ENCODE results near the gene PCARE.

DNA sequence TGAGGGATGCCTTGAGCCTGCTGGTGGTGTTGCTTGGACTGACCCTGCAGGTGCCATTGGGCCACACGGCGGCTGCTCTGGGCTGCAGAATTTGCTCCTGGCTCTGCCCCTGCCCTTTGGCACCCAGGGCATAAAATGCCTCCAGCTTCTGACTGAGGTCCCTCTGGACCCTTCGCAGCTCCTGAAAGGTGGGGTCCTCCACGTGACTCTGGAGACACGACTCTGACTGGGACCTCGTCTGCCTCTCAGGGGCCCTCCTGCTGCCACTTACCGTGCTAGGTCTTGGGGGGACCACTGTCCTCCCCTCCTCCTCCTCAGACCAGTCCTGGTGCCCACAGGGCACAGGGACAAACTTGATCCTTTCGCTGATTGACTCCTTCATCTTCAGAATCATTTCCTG lies 2.1 kb downstream of the PCARE start:
- TF ChIP-seq, protein P1, sequence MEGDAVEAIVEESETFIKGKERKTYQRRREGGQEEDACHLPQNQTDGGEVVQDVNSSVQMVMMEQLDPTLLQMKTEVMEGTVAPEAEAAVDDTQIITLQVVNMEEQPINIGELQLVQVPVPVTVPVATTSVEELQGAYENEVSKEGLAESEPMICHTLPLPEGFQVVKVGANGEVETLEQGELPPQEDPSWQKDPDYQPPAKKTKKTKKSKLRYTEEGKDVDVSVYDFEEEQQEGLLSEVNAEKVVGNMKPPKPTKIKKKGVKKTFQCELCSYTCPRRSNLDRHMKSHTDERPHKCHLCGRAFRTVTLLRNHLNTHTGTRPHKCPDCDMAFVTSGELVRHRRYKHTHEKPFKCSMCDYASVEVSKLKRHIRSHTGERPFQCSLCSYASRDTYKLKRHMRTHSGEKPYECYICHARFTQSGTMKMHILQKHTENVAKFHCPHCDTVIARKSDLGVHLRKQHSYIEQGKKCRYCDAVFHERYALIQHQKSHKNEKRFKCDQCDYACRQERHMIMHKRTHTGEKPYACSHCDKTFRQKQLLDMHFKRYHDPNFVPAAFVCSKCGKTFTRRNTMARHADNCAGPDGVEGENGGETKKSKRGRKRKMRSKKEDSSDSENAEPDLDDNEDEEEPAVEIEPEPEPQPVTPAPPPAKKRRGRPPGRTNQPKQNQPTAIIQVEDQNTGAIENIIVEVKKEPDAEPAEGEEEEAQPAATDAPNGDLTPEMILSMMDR (conservative IDR thresholded peaks at IDR 0.05; ENCODE audit: low read length) = no peak
- TF ChIP-seq EZH2phosphoT487 (IDR thresholded peaks at IDR 0.05; ENCODE audit: borderline replicate concordance) = no peak

Data from Loucy (cell line).